Muscle layer of colon (tissue), 2 donors: ENCODE measurements around the gene SMIM35.

Experiments
- H3K27ac ChIP-seq: one replicate; pipeline ENCODE4 v1.7.0; 2013; ENCODE audit warnings: low read depth, mild to moderate bottlenecking, low read length, moderate library complexity
- H3K27me3 ChIP-seq, 2 donors: one replicate each; pipeline ENCODE4 v1.7.0; 2013; ENCODE audit warnings: low read length in 2 of 2, mild to moderate bottlenecking in 2 of 2; ENCODE audit not compliant: insufficient read depth in 2 of 2, control insufficient read depth in 1 of 2
- H3K36me3 ChIP-seq: one replicate; pipeline ENCODE4 v1.7.0; 2013; ENCODE audit warnings: mild to moderate bottlenecking, low read length; ENCODE audit not compliant: insufficient read depth
- H3K4me1 ChIP-seq: one replicate; pipeline ENCODE4 v1.7.0; 2013; ENCODE audit warnings: mild to moderate bottlenecking, low read length; ENCODE audit not compliant: insufficient read depth
- H3K4me3 ChIP-seq, 2 donors: one replicate each; pipeline ENCODE4 v1.7.0; 2013; ENCODE audit warnings: low read length in 2 of 2, low read depth in 1 of 2, mild to moderate bottlenecking in 1 of 2, moderate library complexity in 1 of 2
- H3K9ac ChIP-seq: one replicate; pipeline ENCODE4 v1.7.0; 2013; ENCODE audit warnings: low read length
- H3K9me3 ChIP-seq: one replicate; pipeline ENCODE4 v1.7.0; 2013; ENCODE audit warnings: mild to moderate bottlenecking, low read length
- donor health status: abdominal sarcoma.
- donor health status: Adenocarcinoma of cecum.

Gene SMIM35

DNA sequence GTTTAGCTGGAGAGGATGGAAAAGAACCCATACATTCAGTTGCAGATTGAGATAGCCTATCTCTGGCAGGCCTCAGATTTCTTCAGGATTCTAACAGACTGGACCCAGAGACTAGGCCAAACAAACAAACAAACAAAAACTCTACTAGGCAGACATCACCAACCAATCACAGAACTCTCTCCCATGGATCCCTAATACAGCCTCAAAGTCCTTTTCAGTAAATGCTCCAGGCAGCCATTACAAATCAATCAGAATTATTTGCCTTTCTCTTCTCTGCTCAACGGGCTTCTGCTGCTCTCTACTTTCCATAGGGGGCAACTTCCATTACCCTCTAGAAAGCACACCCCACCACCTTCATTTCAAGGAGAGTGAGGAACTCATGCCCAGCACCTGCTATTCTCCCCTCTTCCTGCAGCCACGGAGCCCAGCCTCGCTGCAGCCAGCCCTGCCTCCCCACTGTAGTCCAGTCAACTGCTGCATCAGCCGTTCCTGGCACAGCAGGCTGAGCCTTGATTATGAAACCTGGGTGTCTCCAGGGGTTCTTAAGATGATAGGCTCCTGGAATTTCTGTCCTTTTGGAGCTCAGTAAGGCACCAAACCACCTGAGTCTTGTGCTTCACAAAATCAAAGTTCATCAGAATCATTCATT is 19.0 kb upstream of the SMIM35 start:
- no peaks in the 10 kb centered on the region for H3K27me3 ChIP-seq
- no peaks in the 10 kb centered on the region for H3K4me1 ChIP-seq
- H3K9ac ChIP-seq, result no peak overlapping the region
- no peaks in the 10 kb centered on the region for H3K36me3 ChIP-seq
- no peak overlapping the region for H3K4me3 ChIP-seq
- no peak overlapping the region for H3K27ac ChIP-seq
- no peaks in the 10 kb centered on the region for H3K9me3 ChIP-seq

- no peak overlapping the region for H3K4me3 ChIP-seq
- H3K4me1 ChIP-seq, result no peaks in the 10 kb centered on the region
- no peak overlapping the region for H3K9ac ChIP-seq
- no peak overlapping the region for H3K27ac ChIP-seq
- H3K27me3 ChIP-seq, result no peaks in the 10 kb centered on the region
- no peaks in the 10 kb centered on the region for H3K36me3 ChIP-seq
- no peaks in the 10 kb centered on the region for H3K9me3 ChIP-seq
Measured at GRCh38 chr11:118104491-118104890, 17.7 kb upstream of the SMIM35 start.

DNA sequence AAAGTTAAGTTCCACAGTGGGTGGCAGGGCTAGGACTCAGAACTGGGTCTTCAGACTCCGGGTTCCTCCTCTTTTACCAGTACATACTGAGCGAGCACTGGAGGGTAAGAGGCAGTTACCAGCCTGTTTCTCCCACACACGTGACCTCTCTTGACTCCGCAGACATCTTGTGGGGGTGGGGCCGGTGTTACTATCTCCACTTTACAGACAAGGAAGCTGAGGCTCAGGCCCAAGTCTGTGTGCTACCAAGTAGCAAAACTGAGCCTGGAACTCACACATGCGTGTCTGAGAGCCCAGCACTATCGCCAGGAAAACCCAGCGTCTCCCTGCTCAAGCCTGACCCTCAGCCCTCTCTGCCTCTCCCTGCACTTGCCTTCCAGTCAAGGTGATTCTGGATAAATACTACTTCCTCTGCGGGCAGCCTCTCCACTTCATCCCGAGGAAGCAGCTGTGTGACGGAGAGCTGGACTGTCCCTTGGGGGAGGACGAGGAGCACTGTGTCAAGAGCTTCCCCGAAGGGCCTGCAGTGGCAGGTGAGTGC is 16.0 kb upstream of the SMIM35 start:
- Histone ChIP-seq H3K27me3 (no peaks in the 10 kb centered on the region), H3K9ac (no peak overlapping the region), H3K27ac (no peak overlapping the region), H3K4me3 (no peak overlapping the region), H3K9me3 (no peaks in the 10 kb centered on the region), H3K36me3 (no peaks in the 10 kb centered on the region), H3K4me1 (no peaks in the 10 kb centered on the region)

GRCh38 chr11:118100691-118101232 is 14.0 kb upstream of the SMIM35 start:
- no peaks in the 10 kb centered on the region for H3K27me3 ChIP-seq
- H3K36me3 ChIP-seq, result no peaks in the 10 kb centered on the region
- no peaks in the 10 kb centered on the region for H3K4me1 ChIP-seq
- no peak overlapping the region for H3K4me3 ChIP-seq
- H3K27ac ChIP-seq, result no peak overlapping the region
- no peaks in the 10 kb centered on the region for H3K9me3 ChIP-seq
- H3K9ac ChIP-seq, result no peak overlapping the region

GRCh38 chr11:118099838-118100556 is 13.2 kb upstream of the SMIM35 start:
- Histone ChIP-seq H3K9me3 (no peaks in the 10 kb centered on the region), H3K4me1 (no peaks in the 10 kb centered on the region), H3K36me3 (no peaks in the 10 kb centered on the region), H3K9ac (no peak overlapping the region), H3K27me3 (no peaks in the 10 kb centered on the region), H3K27ac (no peak overlapping the region), H3K4me3 (no peak overlapping the region)

GRCh38 chr11:118098996-118099837 is 12.5 kb upstream of the SMIM35 start:
- Histone ChIP-seq H3K27me3 (no peaks in the 10 kb centered on the region), H3K4me1 (no peaks in the 10 kb centered on the region), H3K9me3 (no peaks in the 10 kb centered on the region), H3K4me3 (no peak overlapping the region), H3K27ac (no peak overlapping the region), H3K9ac (no peak overlapping the region), H3K36me3 (no peaks in the 10 kb centered on the region)

- H3K27ac ChIP-seq, result no peak overlapping the region
- H3K27me3 ChIP-seq, result no peaks in the 10 kb centered on the region
- no peak overlapping the region for H3K9ac ChIP-seq
- H3K4me1 ChIP-seq, result no peaks in the 10 kb centered on the region
- no peaks in the 10 kb centered on the region for H3K9me3 ChIP-seq
- no peak overlapping the region for H3K4me3 ChIP-seq
- H3K36me3 ChIP-seq, result no peaks in the 10 kb centered on the region
Measured at GRCh38 chr11:118095967-118096367, 9.2 kb upstream of the SMIM35 start.

DNA sequence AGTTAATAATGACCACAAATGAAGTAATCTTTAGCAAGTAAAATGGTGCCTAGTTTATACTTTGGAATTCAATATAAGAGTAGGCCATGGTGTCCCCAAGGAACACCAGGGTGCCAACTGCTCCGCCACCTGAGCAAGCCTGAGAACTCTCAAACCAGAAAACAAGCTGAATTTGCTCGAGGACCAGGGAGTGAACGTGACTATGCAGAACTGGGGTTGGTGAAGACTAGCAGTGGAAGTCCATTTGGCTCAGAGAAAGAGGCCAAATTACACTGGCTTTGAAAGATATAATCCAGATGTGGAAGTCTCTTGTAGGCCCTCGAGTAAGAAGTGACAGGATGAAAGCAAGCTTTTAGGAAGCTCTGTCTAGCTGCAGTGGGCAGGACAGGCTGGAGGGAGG is 8.7 kb upstream of the SMIM35 start:
- Histone ChIP-seq H3K4me3 (no peak overlapping the region), H3K4me1 (no peaks in the 10 kb centered on the region), H3K36me3 (no peaks in the 10 kb centered on the region), H3K9me3 (no peaks in the 10 kb centered on the region), H3K27me3 (no peaks in the 10 kb centered on the region), H3K27ac (no peak overlapping the region), H3K9ac (no peak overlapping the region)

GRCh38 chr11:118092907-118093571 is 6.3 kb upstream of the SMIM35 start:
- Histone ChIP-seq H3K9me3 (no peaks in the 10 kb centered on the region), H3K36me3 (no peaks in the 10 kb centered on the region), H3K9ac (no peak overlapping the region), H3K27me3 (no peaks in the 10 kb centered on the region), H3K27ac (no peak overlapping the region), H3K4me3 (no peak overlapping the region), H3K4me1 (no peaks in the 10 kb centered on the region)

- Histone ChIP-seq H3K4me3 (no peak overlapping the region), H3K27me3 (no peaks in the 10 kb centered on the region), H3K4me1 (peaks cover 7% of the 10 kb centered on the region), H3K9ac (no peak overlapping the region), H3K9me3 (no peaks in the 10 kb centered on the region), H3K27ac (no peak overlapping the region), H3K36me3 (no peaks in the 10 kb centered on the region)
Measured at GRCh38 chr11:118091690-118092089, 4.9 kb upstream of the SMIM35 start.
